ENCODE data around the gene PAN3.

DNA sequence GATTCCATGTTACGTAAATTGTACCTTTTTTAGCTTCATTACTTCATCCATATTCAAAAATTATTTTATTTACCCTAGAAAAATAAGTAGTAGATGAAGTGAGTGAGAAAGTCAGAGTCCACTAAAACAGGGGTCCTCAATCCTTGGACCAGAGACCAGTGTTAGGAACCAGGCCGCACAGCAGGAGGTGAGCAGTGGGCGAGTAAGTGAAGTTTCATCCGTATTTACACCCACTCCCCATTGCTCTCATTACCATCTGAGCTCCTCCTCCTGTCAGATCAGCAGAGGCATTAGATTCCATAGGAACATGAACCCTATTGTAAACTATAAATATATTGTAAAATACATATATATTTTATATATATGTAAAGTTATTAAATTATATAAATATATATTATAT is 119.0 kb downstream of the PAN3 start:
- TF ChIP-seq, protein P1, sequence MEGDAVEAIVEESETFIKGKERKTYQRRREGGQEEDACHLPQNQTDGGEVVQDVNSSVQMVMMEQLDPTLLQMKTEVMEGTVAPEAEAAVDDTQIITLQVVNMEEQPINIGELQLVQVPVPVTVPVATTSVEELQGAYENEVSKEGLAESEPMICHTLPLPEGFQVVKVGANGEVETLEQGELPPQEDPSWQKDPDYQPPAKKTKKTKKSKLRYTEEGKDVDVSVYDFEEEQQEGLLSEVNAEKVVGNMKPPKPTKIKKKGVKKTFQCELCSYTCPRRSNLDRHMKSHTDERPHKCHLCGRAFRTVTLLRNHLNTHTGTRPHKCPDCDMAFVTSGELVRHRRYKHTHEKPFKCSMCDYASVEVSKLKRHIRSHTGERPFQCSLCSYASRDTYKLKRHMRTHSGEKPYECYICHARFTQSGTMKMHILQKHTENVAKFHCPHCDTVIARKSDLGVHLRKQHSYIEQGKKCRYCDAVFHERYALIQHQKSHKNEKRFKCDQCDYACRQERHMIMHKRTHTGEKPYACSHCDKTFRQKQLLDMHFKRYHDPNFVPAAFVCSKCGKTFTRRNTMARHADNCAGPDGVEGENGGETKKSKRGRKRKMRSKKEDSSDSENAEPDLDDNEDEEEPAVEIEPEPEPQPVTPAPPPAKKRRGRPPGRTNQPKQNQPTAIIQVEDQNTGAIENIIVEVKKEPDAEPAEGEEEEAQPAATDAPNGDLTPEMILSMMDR (IDR thresholded peaks at IDR 0.05; ENCODE audit: insufficient read depth, low read depth, low read length): no peak
- no peak for TF ChIP-seq EZH2 (IDR thresholded peaks at IDR 0.05; ENCODE audit: insufficient read depth, low read length)

Data from astrocyte (in vitro differentiated cells and primary cell).